AG04450 (cell line): ENCODE measurements around the gene SSH3. TPM values are rescaled to one million over a fixed set of nuclear protein-coding genes. Genes with fewer than 3 reads are reported as not detected.

ENCODE experiments used
- CTCF ChIA-PET: fragments of 300-600, 350-600 bp; formaldehyde crosslinking; extraction: SDS; loops from one replicate; lab custom pipeline; 2022; ENCODE audit warnings: antibody characterized with exemption, inconsistent platforms; lab: Charles Lee
- POLR2A ChIA-PET: fragments of 350-600 bp; formaldehyde crosslinking; extraction: SDS; loops from one replicate; lab custom pipeline; 2021; ENCODE audit warnings: antibody characterized with exemption, inconsistent platforms; lab: Yijun Ruan, JAX
- DNase-seq: peaks from one replicate; pipeline ENCODE4 v3.0.0-alpha.2; 2011; ENCODE audit warnings: low read depth, low spot score
- H3K27ac ChIP-seq: one replicate; pipeline ENCODE4 v1.5.1; 2012; ENCODE audit warnings: low read depth, low read length, control low read depth
- H3K27me3 ChIP-seq: one replicate; pipeline ENCODE4 v1.6.0; 2012; ENCODE audit warnings: low read length; ENCODE audit not compliant: control insufficient read depth, insufficient read depth
- H3K4me3 ChIP-seq: 2 replicates; pipeline ENCODE4 v1.5.1; 2011; ENCODE audit warnings: mild to moderate bottlenecking, low read depth, low read length, control low read depth
- H3K9me3 ChIP-seq: 2 replicates; pipeline ENCODE4 v1.5.1; 2012; ENCODE audit warnings: low read length; ENCODE audit not compliant: control insufficient read depth, insufficient read depth
- CTCF ChIP-seq: IDR thresholded peaks from 2 replicates; pipeline ENCODE4 v1.5.1; 2011; ENCODE audit warnings: low read depth, low read length, control low read depth, inconsistent platforms
- polyA plus RNA-seq: library from polyadenylated mRNA; depleted of rRNA; stranded (reverse); fragments of >200 nt; gene quantifications from 2 replicates; pipeline ENCODE4 v1.2.3, GENCODE V29; 2011

The SSH3 gene
- polyA plus RNA-seq, 1 experiment, result 16.5 TPM

GRCh38 chr11:67290801-67291200 is 12.5 kb upstream of the SSH3 start:
- no peaks in the 10 kb centered on the region for H3K27me3 ChIP-seq
- peaks cover 8% of the 10 kb centered on the region for H3K9me3 ChIP-seq
- no peak for TF ChIP-seq CTCF
- DNase-seq, result no peak
- H3K27ac ChIP-seq, result no peak overlapping the region
- ChIA-PET CTCF (interaction anchor here (1.1 kb wide), 1 partner anchor 26 kb away, joined by 3 read pairs; no protein-coding TSS in a partner anchor), POLR2A (interaction anchor here (0.7 kb wide), 1 partner anchor 13 kb away, joined by 7 read pairs; no protein-coding TSS in a partner anchor)
- H3K4me3 ChIP-seq, result peak overlapping the region; percentile 78; the same call in 1 of the 2 replicates

GRCh38 chr11:67291481-67292381 is 11.6 kb upstream of the SSH3 start:
- no peak overlapping the region for H3K4me3 ChIP-seq
- ChIA-PET POLR2A (interaction anchor here (0.7 kb wide), 1 partner anchor 259 kb away, joined by 7 read pairs; no protein-coding TSS in a partner anchor), CTCF (interaction anchor here (0.6 to 1.1 kb wide), 2 partner anchors 25 to 91 kb away, joined by 3 to 4 read pairs; no protein-coding TSS in a partner anchor)
- H3K9me3 ChIP-seq, result peaks cover 8% of the 10 kb centered on the region
- DNase-seq, result no peak
- H3K27me3 ChIP-seq, result no peaks in the 10 kb centered on the region
- peak overlapping the region; percentile 52 for H3K27ac ChIP-seq
- no peak for TF ChIP-seq CTCF

- no peak for TF ChIP-seq CTCF
- Histone ChIP-seq H3K27me3 (no peaks in the 10 kb centered on the region), H3K9me3 (peaks cover 8% of the 10 kb centered on the region), H3K27ac (no peak overlapping the region), H3K4me3 (no peak overlapping the region)
- POLR2A ChIA-PET, result interaction anchor here (0.7 to 0.9 kb wide), 2 partner anchors 10 to 14 kb away, joined by 3 to 4 read pairs; partner anchors contain the start of gene SSH3
- no peak for DNase-seq
- CTCF ChIA-PET, result interaction anchor here (0.6 to 1.2 kb wide), 2 partner anchors 59 to 452 kb away, joined by 3 to 4 read pairs; no protein-coding TSS in a partner anchor
These were observed 10.7 kb upstream of the SSH3 start for GRCh38 chr11:67292671-67293070.

DNA sequence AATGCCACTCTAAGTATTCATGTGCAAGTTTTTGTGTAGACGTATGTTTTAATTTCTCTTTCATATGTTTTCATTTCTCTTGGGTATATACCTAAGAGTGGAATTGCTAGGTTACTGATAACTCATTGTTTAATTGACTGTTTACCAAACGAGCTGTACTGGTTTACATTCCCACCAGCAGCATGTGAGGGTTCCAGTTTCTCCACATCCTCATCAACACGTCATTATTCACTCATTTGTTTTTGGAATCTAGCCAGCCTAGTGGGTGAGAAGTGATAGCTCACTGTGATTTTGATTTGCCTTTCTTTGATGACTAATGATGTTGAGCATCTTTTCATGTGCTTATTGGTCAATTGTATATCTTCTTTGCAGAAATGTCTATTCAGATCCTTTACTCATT is 10.2 kb upstream of the SSH3 start:
- TF ChIP-seq CTCF, result no peak
- ChIA-PET CTCF (interaction anchor here (0.6 to 1.2 kb wide), 3 partner anchors 24 to 452 kb away, joined by 3 to 4 read pairs (median 3); no protein-coding TSS in a partner anchor), POLR2A (interaction anchor here (0.7 to 0.9 kb wide), 2 partner anchors 10 to 15 kb away, joined by 3 to 4 read pairs; partner anchors contain the start of gene SSH3)
- no peak overlapping the region for H3K4me3 ChIP-seq
- H3K9me3 ChIP-seq, result peaks cover 8% of the 10 kb centered on the region
- DNase-seq, result no peak
- H3K27ac ChIP-seq, result no peak overlapping the region
- H3K27me3 ChIP-seq, result no peaks in the 10 kb centered on the region
